CD14-positive monocyte (primary cell): ENCODE data around the gene SLC1A7. TPM values are rescaled to one million over a fixed set of nuclear protein-coding genes. Genes with fewer than 3 reads are reported as not detected.

Experiments
- DNase-seq, 3 donors: peaks; one replicate each; pipeline ENCODE4 v3.0.0-alpha.2; 2011 to 2022
- H2AFZ ChIP-seq: 2 replicates; pipeline ENCODE4 v1.6.0; 2012; ENCODE audit warnings: mild to moderate bottlenecking, low read depth, low read length, inconsistent platforms; ENCODE audit not compliant: insufficient read depth, poor library complexity, severe bottlenecking
- H3K27ac ChIP-seq, 2 donors: 1 replicate in 1 of 2; 2 replicates in 1 of 2; pipeline ENCODE4 v1.5.1; 2012 to 2013; ENCODE audit warnings: low read length in 2 of 2, control low read depth in 1 of 2, inconsistent platforms in 1 of 2, low read depth in 1 of 2, mild to moderate bottlenecking in 1 of 2
- H3K27me3 ChIP-seq, 2 donors: one replicate each; pipeline versions ENCODE4 v1.6.0 to v1.6.1; 2011 to 2013; ENCODE audit warnings: low read length in 2 of 2; ENCODE audit not compliant: control insufficient read depth in 2 of 2, insufficient read depth in 2 of 2
- H3K36me3 ChIP-seq, 2 donors: replicated peaks in 1 of 2; 1 replicate in 1 of 2; 2 replicates in 1 of 2; pipeline versions ENCODE4 v1.5.1 to v1.6.1; 2012 to 2013; ENCODE audit warnings: low read length in 2 of 2, control low read depth in 1 of 2, inconsistent platforms in 1 of 2, mild to moderate bottlenecking in 1 of 2; ENCODE audit not compliant: insufficient read depth in 2 of 2, control insufficient read depth in 1 of 2
- H3K4me1 ChIP-seq, 2 donors: 1 replicate in 1 of 2; 2 replicates in 1 of 2; pipeline versions ENCODE4 v1.5.1 to v1.6.1; 2012 to 2013; ENCODE audit warnings: low read length in 2 of 2, control low read depth in 1 of 2, inconsistent platforms in 1 of 2, mild to moderate bottlenecking in 1 of 2, moderate library complexity in 1 of 2; ENCODE audit not compliant: insufficient read depth in 2 of 2, control insufficient read depth in 1 of 2
- H3K4me2 ChIP-seq: replicated peaks from 2 replicates; pipeline ENCODE3; 2012; ENCODE audit warnings: low read length, moderate library complexity, mild to moderate bottlenecking; ENCODE audit not compliant: poor library complexity, severe bottlenecking; ENCODE audit errors: extremely low read depth
- H3K4me3 ChIP-seq, 3 experiments: fragments of 200-600 bp in 1 of 3; sonication (generic) in 1 of 3; replicated peaks in 1 of 3; 1 replicate in 2 of 3; 2 replicates in 1 of 3; pipeline ENCODE4 v1.5.1; 2011 to 2013; ENCODE audit warnings: low read length in 3 of 3, mild to moderate bottlenecking in 3 of 3, control low read depth in 2 of 3, low read depth in 2 of 3, inconsistent platforms in 1 of 3, moderate library complexity in 1 of 3
- H3K79me2 ChIP-seq: 2 replicates; pipeline ENCODE4 v1.6.0; 2012; ENCODE audit warnings: mild to moderate bottlenecking, control low read depth, inconsistent platforms, low read length, moderate library complexity; ENCODE audit not compliant: insufficient read depth
- H3K9ac ChIP-seq: 2 replicates; pipeline ENCODE4 v1.6.0; 2017; ENCODE audit warnings: low read length, mild to moderate bottlenecking; ENCODE audit not compliant: insufficient read depth, poor library complexity, severe bottlenecking
- H3K9me3 ChIP-seq, 2 donors: replicated peaks in 1 of 2; 1 replicate in 1 of 2; 2 replicates in 1 of 2; pipeline versions ENCODE4 v1.5.1 to v1.6.1; 2012 to 2013; ENCODE audit warnings: low read length in 2 of 2, control low read depth in 1 of 2; ENCODE audit not compliant: control insufficient read depth in 1 of 2, insufficient read depth in 1 of 2
- H4K20me1 ChIP-seq: 2 replicates; pipeline ENCODE4 v1.6.0; 2012; ENCODE audit warnings: mild to moderate bottlenecking, low read length, control low read depth, moderate library complexity; ENCODE audit not compliant: insufficient read depth
- H3K27ac Mint-ChIP-seq, 7 donors: one replicate each; pipeline ENCODE4 v1.8.0; 2020; ENCODE audit warnings: mild to moderate bottlenecking in 7 of 7, mixed read lengths in 7 of 7, moderate library complexity in 6 of 7, inconsistent platforms in 2 of 7
- H3K27me3 Mint-ChIP-seq, 3 donors: one replicate each; pipeline ENCODE4 v1.8.0; 2021 to 2022; ENCODE audit warnings: low read depth in 3 of 3, mild to moderate bottlenecking in 3 of 3, mixed read lengths in 3 of 3, moderate library complexity in 3 of 3, inconsistent platforms in 1 of 3
- H3K36me3 Mint-ChIP-seq, 2 donors: one replicate each; pipeline ENCODE4 v1.8.0; 2020; ENCODE audit warnings: mixed read lengths in 2 of 2, inconsistent platforms in 1 of 2, mild to moderate bottlenecking in 1 of 2
- H3K4me1 Mint-ChIP-seq: one replicate; pipeline ENCODE4 v1.8.0; 2020; ENCODE audit warnings: mild to moderate bottlenecking, mixed read lengths
- H3K4me3 Mint-ChIP-seq, 2 donors: one replicate each; pipeline ENCODE4 v1.8.0; 2020; ENCODE audit warnings: mild to moderate bottlenecking in 2 of 2, mixed read lengths in 2 of 2, moderate library complexity in 1 of 2
- H3K9me3 Mint-ChIP-seq, 7 donors: one replicate each; pipeline ENCODE4 v1.8.0; 2020 to 2022; ENCODE audit warnings: mixed read lengths in 7 of 7, mild to moderate bottlenecking in 6 of 7, moderate library complexity in 6 of 7, inconsistent platforms in 2 of 7
- WGBS: methylation state at CpG from one replicate; pipeline ENCODE4 v1.1.5; 2013; ENCODE audit warnings: missing lambda C conversion rate; ENCODE audit not compliant: insufficient coverage; 5-methylcytosine and 5-hydroxymethylcytosine counted together
- intact Hi-C, 2 donors: fragments of 100-400 bp; cut with micrococcal nuclease; formaldehyde crosslinking; loops; one replicate each; pipeline versions ENCODE4 v1.15.0 to v1.15.1; 2023
- polyA plus RNA-seq, 3 donors: library from polyadenylated mRNA; depleted of rRNA in 1 of 3; unstranded in 2 of 3; stranded (reverse) in 1 of 3; fragments of 300-500 nt in 2 of 3; fragments of >200 nt in 1 of 3; fragmentation: Illumina TruSeq in 2 of 3; gene quantifications; 1 replicate in 2 of 3; 2 replicates in 1 of 3; pipeline ENCODE4 v1.2.3, GENCODE V29; 2012 to 2021
- TF ChIP-seq, protein P1 (sequence below): fragments of 200-600 bp; IDR thresholded peaks from one replicate; pipeline ENCODE4 v1.8.0; 2022; ENCODE audit warnings: antibody characterized with exemption, mild to moderate bottlenecking

Gene SLC1A7
- polyA plus RNA-seq, 3 donors, result not detected

DNA sequence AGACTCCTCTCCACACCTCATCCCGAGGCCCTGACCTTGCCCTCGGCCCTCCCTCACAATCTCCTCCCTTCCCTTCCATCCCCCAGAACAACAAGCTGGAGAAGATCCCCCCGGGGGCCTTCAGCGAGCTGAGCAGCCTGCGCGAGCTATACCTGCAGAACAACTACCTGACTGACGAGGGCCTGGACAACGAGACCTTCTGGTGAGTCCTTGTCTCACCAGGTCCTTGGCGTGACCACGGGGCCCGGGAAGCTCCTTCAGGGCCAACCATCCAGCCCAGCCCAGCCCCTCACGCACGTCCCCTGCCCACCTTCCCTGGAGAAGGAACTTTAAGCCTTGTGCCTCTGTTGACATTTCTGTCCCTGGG lies 64.9 kb downstream of the SLC1A7 start:
- Histone ChIP-seq H3K4me3 (no peak overlapping the region), H3K79me2 (no peaks in the 10 kb centered on the region), H3K36me3 (no peaks in the 10 kb centered on the region), H3K27ac (no peak overlapping the region), H4K20me1 (no peaks in the 10 kb centered on the region), H3K9me3 (no peaks in the 10 kb centered on the region), H3K9ac (no peak overlapping the region), H3K4me1 (no peaks in the 10 kb centered on the region), H3K4me2 (no peak overlapping the region), H3K27me3 (no peaks in the 10 kb centered on the region), H2AFZ (no peak overlapping the region)
- 95% methylated on average over 10 of the region's 13 CpGs for WGBS
- peaks cover 0 to 2% (median 2%) of the 10 kb centered on the region in 3 donors for H3K27me3 Mint-ChIP-seq
- H3K4me3 Mint-ChIP-seq, result no peak overlapping the region
- no peaks in the 10 kb centered on the region for H3K4me1 Mint-ChIP-seq
- no peak for DNase-seq
- peak overlapping the region in 1 of 7 donors; percentile 43 for H3K27ac Mint-ChIP-seq
- no peaks in the 10 kb centered on the region for H3K9me3 Mint-ChIP-seq
- TF ChIP-seq, protein P1, sequence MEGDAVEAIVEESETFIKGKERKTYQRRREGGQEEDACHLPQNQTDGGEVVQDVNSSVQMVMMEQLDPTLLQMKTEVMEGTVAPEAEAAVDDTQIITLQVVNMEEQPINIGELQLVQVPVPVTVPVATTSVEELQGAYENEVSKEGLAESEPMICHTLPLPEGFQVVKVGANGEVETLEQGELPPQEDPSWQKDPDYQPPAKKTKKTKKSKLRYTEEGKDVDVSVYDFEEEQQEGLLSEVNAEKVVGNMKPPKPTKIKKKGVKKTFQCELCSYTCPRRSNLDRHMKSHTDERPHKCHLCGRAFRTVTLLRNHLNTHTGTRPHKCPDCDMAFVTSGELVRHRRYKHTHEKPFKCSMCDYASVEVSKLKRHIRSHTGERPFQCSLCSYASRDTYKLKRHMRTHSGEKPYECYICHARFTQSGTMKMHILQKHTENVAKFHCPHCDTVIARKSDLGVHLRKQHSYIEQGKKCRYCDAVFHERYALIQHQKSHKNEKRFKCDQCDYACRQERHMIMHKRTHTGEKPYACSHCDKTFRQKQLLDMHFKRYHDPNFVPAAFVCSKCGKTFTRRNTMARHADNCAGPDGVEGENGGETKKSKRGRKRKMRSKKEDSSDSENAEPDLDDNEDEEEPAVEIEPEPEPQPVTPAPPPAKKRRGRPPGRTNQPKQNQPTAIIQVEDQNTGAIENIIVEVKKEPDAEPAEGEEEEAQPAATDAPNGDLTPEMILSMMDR, result no peak
- no peaks in the 10 kb centered on the region for H3K36me3 Mint-ChIP-seq
- intact Hi-C loops, result no loop called here

DNA sequence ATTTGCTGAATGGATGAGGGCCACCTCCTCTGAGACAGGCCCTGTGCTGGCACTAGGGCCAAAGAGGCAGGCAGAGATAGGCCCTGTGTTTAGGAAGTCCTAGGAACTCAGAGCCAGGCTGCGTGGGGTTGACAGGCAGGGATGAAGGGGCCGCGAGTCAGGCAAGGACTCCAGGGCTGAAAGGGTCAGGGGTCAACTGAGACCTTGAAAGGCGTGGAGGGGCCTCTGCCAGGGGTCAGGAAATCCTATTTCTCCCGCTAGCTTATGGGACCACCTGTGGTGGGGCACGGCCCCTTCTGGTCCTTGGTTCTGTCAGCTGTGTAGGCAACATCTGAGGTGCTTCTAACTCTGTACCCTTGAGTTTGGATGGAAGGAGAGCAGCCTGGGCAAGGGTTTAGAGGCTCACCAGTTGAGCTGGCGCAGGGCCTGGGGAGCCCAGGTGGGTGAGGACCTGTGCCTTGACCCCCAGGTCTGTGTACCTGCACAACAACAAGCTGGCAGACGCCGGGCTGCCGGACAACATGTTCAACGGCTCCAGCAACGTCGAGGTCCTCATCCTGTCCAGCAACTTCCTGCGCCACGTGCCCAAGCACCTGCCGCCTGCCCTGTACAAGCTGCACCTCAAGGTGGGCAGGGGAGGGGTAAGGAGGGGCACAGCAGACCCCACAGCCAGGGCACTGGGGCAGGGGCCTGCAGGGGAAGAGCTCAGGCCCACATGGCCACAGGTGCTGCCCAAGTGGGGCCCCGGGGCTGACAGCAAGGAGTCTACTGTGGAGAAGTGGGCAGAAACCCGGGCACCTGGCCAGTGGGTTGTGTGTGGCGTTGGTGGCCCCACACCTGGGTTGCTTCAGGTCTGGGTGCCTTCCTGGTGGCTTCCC lies 65.5 kb downstream of the SLC1A7 start:
- TF ChIP-seq, protein P1, result no peak
- H3K9me3 ChIP-seq, result no peaks in the 10 kb centered on the region
- H3K27me3 ChIP-seq, result no peaks in the 10 kb centered on the region
- WGBS, result 92% methylated on average over 15 of the region's 19 CpGs
- H3K27ac ChIP-seq, result no peak overlapping the region
- intact Hi-C loops, result no loop called here
- H2AFZ ChIP-seq, result no peak overlapping the region
- no peaks in the 10 kb centered on the region for H3K4me1 ChIP-seq
- no peaks in the 10 kb centered on the region for H3K36me3 ChIP-seq
- H4K20me1 ChIP-seq, result no peaks in the 10 kb centered on the region
- peaks cover 0 to 2% (median 2%) of the 10 kb centered on the region in 3 donors for H3K27me3 Mint-ChIP-seq
- H3K9me3 Mint-ChIP-seq, result no peaks in the 10 kb centered on the region
- H3K27ac Mint-ChIP-seq, result no peak overlapping the region
- H3K36me3 Mint-ChIP-seq, result no peaks in the 10 kb centered on the region
- H3K4me1 Mint-ChIP-seq, result no peaks in the 10 kb centered on the region
- DNase-seq, result no peak
- H3K4me2 ChIP-seq, result no peak overlapping the region
- H3K4me3 Mint-ChIP-seq, result no peak overlapping the region
- H3K9ac ChIP-seq, result no peak overlapping the region
- no peaks in the 10 kb centered on the region for H3K79me2 ChIP-seq
- no peak overlapping the region for H3K4me3 ChIP-seq
